ENCODE results near the gene IMMP2L. TPM values are rescaled to one million over a fixed set of nuclear protein-coding genes. Genes with fewer than 3 reads are reported as not detected.

The IMMP2L gene
- polyA plus RNA-seq, 1 of the 3 experiments (the other 2 are of a cell fraction): 10.7 TPM

- no peak overlapping the region for H3K9ac ChIP-seq
- no peaks in the 10 kb centered on the region for H3K36me3 ChIP-seq (replicated peaks in 1 of 2; ENCODE audit: control insufficient read depth in 1 of 2, insufficient read depth in 2 of 2, low read length in 1 of 2)
- no peaks in the 10 kb centered on the region for H3K27me3 ChIP-seq (ENCODE audit: insufficient read depth)
- ChIA-PET POLR2A (no interaction called here), CTCF (interaction anchor here (1.5 to 1.7 kb wide), 2 partner anchors 13 to 21 kb away, joined by 3 to 6 read pairs; no protein-coding TSS in a partner anchor)
- no peaks in the 10 kb centered on the region for H3F3A ChIP-seq (replicated peaks; ENCODE audit: insufficient read depth)
- no peak overlapping the region for H2AFZ ChIP-seq (ENCODE audit: low read depth)
- H3K4me3 ChIP-seq (ENCODE audit: low read depth in 2 of 2, low read length in 1 of 2): no peak overlapping the region
- H4K20me1 ChIP-seq (ENCODE audit: insufficient read depth): no peaks in the 10 kb centered on the region
- no peaks in the 10 kb centered on the region for H3K79me2 ChIP-seq (ENCODE audit: insufficient read depth)
- no peak overlapping the region for H3K27ac ChIP-seq (ENCODE audit: low read depth in 2 of 2, low read length in 1 of 2)
- no peaks in the 10 kb centered on the region for H3K9me3 ChIP-seq
- TF ChIP-seq RAD21 (IDR thresholded peaks at IDR 0.05; ENCODE audit: low read length) (peak; percentile 15; the same call in 1 of the 2 replicates), ELF1 (IDR thresholded peaks at IDR 0.05) (no peak)
- H3K9me2 ChIP-seq: no peaks in the 10 kb centered on the region
- no peaks in the 10 kb centered on the region for H3K4me1 ChIP-seq (ENCODE audit: control insufficient read depth in 1 of 2, insufficient read depth in 2 of 2, low read depth in 1 of 2, low read length in 1 of 2)
- no peak overlapping the region for H3K4me2 ChIP-seq
- DNase-seq: no peak
- WGBS (ENCODE audit: low lambda C conversion rate): 52% methylated on average over 3 of the region's 3 CpGs
Measured at GRCh38 chr7:110718503-110719205, 843.6 kb downstream of the IMMP2L start.

DNA sequence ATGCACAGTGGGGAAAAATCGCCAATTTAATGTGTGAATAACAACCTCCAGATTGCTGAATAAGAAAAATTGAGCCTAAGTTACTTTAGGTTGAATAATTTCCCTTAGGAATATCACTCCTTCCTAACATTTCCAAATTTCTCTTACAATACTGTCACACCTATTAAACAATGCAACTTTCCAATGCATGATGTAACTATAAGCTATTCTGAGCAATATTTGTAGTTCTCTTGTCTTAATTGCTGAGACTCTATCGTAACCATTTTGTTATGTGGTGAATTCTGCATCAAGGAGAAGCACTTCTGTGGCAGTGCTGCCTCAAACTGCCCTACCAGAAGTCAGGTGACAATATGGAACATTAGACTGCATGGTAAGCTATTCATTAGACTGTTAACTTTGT is 858.1 kb downstream of the IMMP2L start:
- Histone ChIP-seq H3K4me1 (ENCODE audit: control insufficient read depth in 1 of 2, insufficient read depth in 2 of 2, low read depth in 1 of 2, low read length in 1 of 2) (no peaks in the 10 kb centered on the region), H3K79me2 (ENCODE audit: insufficient read depth) (no peaks in the 10 kb centered on the region), H2AFZ (ENCODE audit: low read depth) (no peak overlapping the region), H3K27me3 (ENCODE audit: insufficient read depth) (no peaks in the 10 kb centered on the region), H3K36me3 (replicated peaks in 1 of 2; ENCODE audit: control insufficient read depth in 1 of 2, insufficient read depth in 2 of 2, low read length in 1 of 2) (no peaks in the 10 kb centered on the region), H3K9me3 (no peaks in the 10 kb centered on the region), H3F3A (replicated peaks; ENCODE audit: insufficient read depth) (no peaks in the 10 kb centered on the region), H4K20me1 (ENCODE audit: insufficient read depth) (no peaks in the 10 kb centered on the region), H3K27ac (ENCODE audit: low read depth in 2 of 2, low read length in 1 of 2) (no peak overlapping the region), H3K9ac (no peak overlapping the region), H3K4me3 (ENCODE audit: low read depth in 2 of 2, low read length in 1 of 2) (no peak overlapping the region), H3K4me2 (no peak overlapping the region), H3K9me2 (no peaks in the 10 kb centered on the region)
- 54% methylated on average over 2 of the region's 2 CpGs for WGBS (ENCODE audit: low lambda C conversion rate)
- POLR2A ChIA-PET: no interaction called here
- DNase-seq: no peak
- TF ChIP-seq FOXJ3 (CRISPR knock-in tag; IDR thresholded peaks at IDR 0.05) (no peak), MXI1 (IDR thresholded peaks at IDR 0.05; ENCODE audit: low read depth, low read length) (no peak), JUND (IDR thresholded peaks at IDR 0.05) (no peak), IRF3 (IDR thresholded peaks at IDR 0.05; ENCODE audit: low read depth, low read length) (no peak), GATA2 (CRISPR knock-in tag; IDR thresholded peaks at IDR 0.05) (no peak), FOSL2 (IDR thresholded peaks at IDR 0.05; ENCODE audit: borderline replicate concordance, low read depth) (no peak), RAD21 (IDR thresholded peaks at IDR 0.05; ENCODE audit: low read length) (no peak), EZH2phosphoT487 (IDR thresholded peaks at IDR 0.05; ENCODE audit: borderline replicate concordance, low read depth) (no peak), RFX5 (IDR thresholded peaks at IDR 0.05; ENCODE audit: low read length) (no peak), USF1 (IDR thresholded peaks at IDR 0.05; ENCODE audit: borderline replicate concordance, low read depth) (no peak), NFIC (IDR thresholded peaks at IDR 0.05; ENCODE audit: borderline replicate concordance) (no peak), CTCF (IDR thresholded peaks at IDR 0.05) (no peak), RXRA (IDR thresholded peaks at IDR 0.05; ENCODE audit: borderline replicate concordance, low read depth) (no peak), SIN3A (IDR thresholded peaks at IDR 0.05; ENCODE audit: borderline replicate concordance, low read depth, low read length) (no peak), NRF1 (IDR thresholded peaks at IDR 0.05; ENCODE audit: low read depth, low read length) (no peak), MEF2A (IDR thresholded peaks at IDR 0.05; ENCODE audit: borderline replicate concordance, low read depth) (no peak)
- CTCF ChIA-PET: no interaction called here

Measured in SK-N-SH (cell line).